Measurements from ENCODE around the gene FTCDNL1. TPM values are rescaled to one million over a fixed set of nuclear protein-coding genes. Genes with fewer than 3 reads are reported as not detected.

FTCDNL1 gene
- total RNA-seq, 1 experiment from 2014 or later = 2.0 TPM

DNA sequence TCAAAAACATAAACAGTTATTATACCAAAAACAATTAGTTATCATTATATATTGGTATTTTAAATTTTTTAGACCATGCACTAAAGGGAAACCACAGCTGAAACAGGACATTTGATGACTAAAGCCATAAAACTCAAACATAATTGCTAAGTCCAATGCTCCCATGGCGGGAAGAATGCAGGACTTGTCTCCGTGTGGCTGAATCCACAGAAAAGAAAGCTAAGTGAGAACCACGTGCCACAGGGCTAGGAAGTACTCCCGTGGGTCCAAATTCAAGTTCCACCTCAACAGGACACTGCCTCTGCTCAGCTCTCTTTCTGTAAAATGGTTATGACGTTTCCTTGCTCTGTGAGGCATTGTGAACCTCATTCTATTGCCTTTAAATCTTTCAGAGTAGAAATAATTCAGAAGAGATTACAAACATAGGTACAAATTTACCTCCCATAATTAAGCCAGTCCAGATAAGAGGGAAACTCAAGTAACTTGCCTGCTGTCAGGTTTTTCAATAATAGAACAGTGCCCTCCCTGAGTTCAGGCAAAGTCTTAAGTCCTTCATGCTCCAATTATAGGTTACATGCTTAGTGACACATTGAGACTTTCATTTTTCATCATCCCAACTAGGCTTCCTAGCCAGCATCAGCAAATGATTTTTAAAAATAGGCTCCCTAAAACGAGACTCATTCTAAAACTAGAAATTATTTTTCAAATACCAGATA lies 36.7 kb downstream of the FTCDNL1 start:
- no peak overlapping the region for H3K14ac ChIP-seq (ENCODE audit: insufficient read depth, low read length)
- H3K27ac ChIP-seq (ENCODE audit: insufficient read length, low read depth, low read length) = no peak overlapping the region
- H3K9ac ChIP-seq (ENCODE audit: extremely low read depth, insufficient read length, low read length) = no peak overlapping the region
- Mint-ChIP-seq H3K36me3 (ENCODE audit: insufficient read depth in 1 of 3, low read depth in 3 of 3) (no peaks in the 10 kb centered on the region; a peak in 1 of 7 replicates), H3K4me3 (no peak overlapping the region; a peak in 1 of 5 replicates), H3K27me3 (ENCODE audit: low read depth) (no peaks in the 10 kb centered on the region), H3K4me1 (peaks cover 23 to 24% of the 10 kb centered on the region in 2 experiments), H3K9me3 (no peaks in the 10 kb centered on the region), H3K27ac (no peak overlapping the region)
- H3K4ac ChIP-seq (ENCODE audit: low read depth, low read length) = no peak overlapping the region
- H4K20me1 ChIP-seq (ENCODE audit: control insufficient read depth, insufficient read depth, insufficient read length) = no peaks in the 10 kb centered on the region
- H3K79me1 ChIP-seq (ENCODE audit: insufficient read depth, low read depth, low read length, poor library complexity, severe bottlenecking) = no peaks in the 10 kb centered on the region
- H2BK120ac ChIP-seq (ENCODE audit: low read depth, low read length, poor library complexity, severe bottlenecking) = no peak overlapping the region
- no peaks in the 10 kb centered on the region for H3K23me2 ChIP-seq (ENCODE audit: insufficient read length, low read depth, low read length, poor library complexity, severe bottlenecking)
- WGBS (ENCODE audit: extremely low coverage, insufficient read length, low lambda C conversion rate) = no CpG with 5 or more reads among the region's 6 CpGs
- no peak overlapping the region for H2AK5ac ChIP-seq (ENCODE audit: insufficient read length, low read length)
- H3K18ac ChIP-seq (ENCODE audit: insufficient read length, low read depth, low read length) = no peak overlapping the region
- no peak overlapping the region for H4K5ac ChIP-seq (ENCODE audit: insufficient read length, low read depth, low read length)
- no peak overlapping the region for H3K23ac ChIP-seq (ENCODE audit: insufficient read length, low read depth, low read length)
- no peaks in the 10 kb centered on the region for H3K27me3 ChIP-seq (ENCODE audit: insufficient read depth, low read length)
- H4K91ac ChIP-seq (ENCODE audit: insufficient read length, low read depth, low read length) = no peak overlapping the region
- no peak overlapping the region for H2BK5ac ChIP-seq (ENCODE audit: insufficient read length, low read length)
- H3K9me3 ChIP-seq (ENCODE audit: control insufficient read depth, low read depth, low read length) = no peaks in the 10 kb centered on the region
- TF ChIP-seq, protein P1, sequence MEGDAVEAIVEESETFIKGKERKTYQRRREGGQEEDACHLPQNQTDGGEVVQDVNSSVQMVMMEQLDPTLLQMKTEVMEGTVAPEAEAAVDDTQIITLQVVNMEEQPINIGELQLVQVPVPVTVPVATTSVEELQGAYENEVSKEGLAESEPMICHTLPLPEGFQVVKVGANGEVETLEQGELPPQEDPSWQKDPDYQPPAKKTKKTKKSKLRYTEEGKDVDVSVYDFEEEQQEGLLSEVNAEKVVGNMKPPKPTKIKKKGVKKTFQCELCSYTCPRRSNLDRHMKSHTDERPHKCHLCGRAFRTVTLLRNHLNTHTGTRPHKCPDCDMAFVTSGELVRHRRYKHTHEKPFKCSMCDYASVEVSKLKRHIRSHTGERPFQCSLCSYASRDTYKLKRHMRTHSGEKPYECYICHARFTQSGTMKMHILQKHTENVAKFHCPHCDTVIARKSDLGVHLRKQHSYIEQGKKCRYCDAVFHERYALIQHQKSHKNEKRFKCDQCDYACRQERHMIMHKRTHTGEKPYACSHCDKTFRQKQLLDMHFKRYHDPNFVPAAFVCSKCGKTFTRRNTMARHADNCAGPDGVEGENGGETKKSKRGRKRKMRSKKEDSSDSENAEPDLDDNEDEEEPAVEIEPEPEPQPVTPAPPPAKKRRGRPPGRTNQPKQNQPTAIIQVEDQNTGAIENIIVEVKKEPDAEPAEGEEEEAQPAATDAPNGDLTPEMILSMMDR (conservative IDR thresholded peaks at IDR 0.05) = no peak
- H4K8ac ChIP-seq (replicated peaks; ENCODE audit: insufficient read length, low read depth, low read length) = no peak overlapping the region
- H2BK12ac ChIP-seq (ENCODE audit: insufficient read length, low read depth, low read length) = no peak overlapping the region
- no peaks in the 10 kb centered on the region for H3K79me2 ChIP-seq (ENCODE audit: insufficient read depth, low read length)
- H3K56ac ChIP-seq (ENCODE audit: insufficient read length, low read depth, low read length) = no peak overlapping the region
- no peak for DNase-seq
- H2BK15ac ChIP-seq (ENCODE audit: low read depth, low read length) = no peak overlapping the region
- H3K4me2 ChIP-seq (ENCODE audit: insufficient read depth, insufficient read length, low read length) = no peak overlapping the region
- H2BK20ac ChIP-seq (ENCODE audit: low read depth, low read length, poor library complexity, severe bottlenecking) = no peak overlapping the region
- H2AFZ ChIP-seq (ENCODE audit: low read length) = no peak overlapping the region
- H3T11ph ChIP-seq (ENCODE audit: low read length) = no peak overlapping the region
- H3K4me1 ChIP-seq (ENCODE audit: insufficient read depth, low read length) = peaks cover 3% of the 10 kb centered on the region; the same call in 1 of the 2 replicates

Measured in H9 (cell line).